ENCODE results near the gene PPFIA2. TPM values are rescaled to one million over a fixed set of nuclear protein-coding genes. Genes with fewer than 3 reads are reported as not detected.

PPFIA2 gene
- total RNA-seq, 1 donor from 2014 or later: not detected

GRCh38 chr12:81274637-81275529 lies 484.3 kb downstream of the PPFIA2 start:
- intact Hi-C loops (cut with micrococcal nuclease): no loop called here

- intact Hi-C loops (cut with micrococcal nuclease): no loop called here
Observed at GRCh38 chr12:81270385-81270784, 488.8 kb downstream of the PPFIA2 start.

GRCh38 chr12:81263072-81263471 lies 496.1 kb downstream of the PPFIA2 start:
- intact Hi-C loops (cut with micrococcal nuclease): no loop called here

- intact Hi-C loops (cut with micrococcal nuclease): no loop called here
Observed at GRCh38 chr12:81261508-81262207, 497.5 kb downstream of the PPFIA2 start.

- intact Hi-C loops (cut with micrococcal nuclease): no loop called here
Observed at GRCh38 chr12:81259360-81259759, 499.8 kb downstream of the PPFIA2 start.

- intact Hi-C loops (cut with micrococcal nuclease): no loop called here
Observed at GRCh38 chr12:81257947-81258551, 501.1 kb downstream of the PPFIA2 start.

GRCh38 chr12:81255947-81256346 lies 503.2 kb downstream of the PPFIA2 start:
- intact Hi-C loops (cut with micrococcal nuclease): no loop called here

GRCh38 chr12:81255456-81255855 lies 503.7 kb downstream of the PPFIA2 start:
- intact Hi-C loops (cut with micrococcal nuclease): no loop called here

GRCh38 chr12:81253360-81253759 lies 505.8 kb downstream of the PPFIA2 start:
- intact Hi-C loops (cut with micrococcal nuclease): no loop called here

- intact Hi-C loops (cut with micrococcal nuclease): no loop called here
Observed at GRCh38 chr12:81252228-81252627, 506.9 kb downstream of the PPFIA2 start.

- intact Hi-C loops (cut with micrococcal nuclease): no loop called here
Observed at GRCh38 chr12:81249976-81250375, 509.2 kb downstream of the PPFIA2 start.

- intact Hi-C loops (cut with micrococcal nuclease): no loop called here
Observed at GRCh38 chr12:81245907-81246570, 513.1 kb downstream of the PPFIA2 start.

- intact Hi-C loops (cut with micrococcal nuclease): no loop called here
Observed at GRCh38 chr12:81245458-81245857, 513.7 kb downstream of the PPFIA2 start.

GRCh38 chr12:81231574-81232368 lies 527.4 kb downstream of the PPFIA2 start:
- intact Hi-C loops (cut with micrococcal nuclease): no loop called here

- intact Hi-C loops (cut with micrococcal nuclease): no loop called here
Observed at GRCh38 chr12:81229759-81230158, 529.4 kb downstream of the PPFIA2 start.

- intact Hi-C loops (cut with micrococcal nuclease): no loop called here
Observed at GRCh38 chr12:81224626-81225025, 534.5 kb downstream of the PPFIA2 start.

- intact Hi-C loops (cut with micrococcal nuclease): no loop called here
Observed at GRCh38 chr12:81222846-81223592, 536.1 kb downstream of the PPFIA2 start.

- intact Hi-C loops (cut with micrococcal nuclease): no loop called here
Observed at GRCh38 chr12:81221681-81222080, 537.5 kb downstream of the PPFIA2 start.

- intact Hi-C loops (cut with micrococcal nuclease): no loop called here
Observed at GRCh38 chr12:81216739-81217138, 542.4 kb downstream of the PPFIA2 start.

Data from T-helper 2 cell treated with Interferon-gamma antibody and Interleukin-4, amounts not matched to agents 100 ng/mL and 5 ng/mL, for 36 hours (primary cell).